Measurements from ENCODE around the gene HEPACAM. TPM values are rescaled to one million over a fixed set of nuclear protein-coding genes. Genes with fewer than 3 reads are reported as not detected.
A peak's percentile ranks its signal among the peaks of the same experiment; 100 is the strongest.

HEPACAM gene
- total RNA-seq, 2 donors from 2014 or later = 0.26 to 7.9 TPM

DNA sequence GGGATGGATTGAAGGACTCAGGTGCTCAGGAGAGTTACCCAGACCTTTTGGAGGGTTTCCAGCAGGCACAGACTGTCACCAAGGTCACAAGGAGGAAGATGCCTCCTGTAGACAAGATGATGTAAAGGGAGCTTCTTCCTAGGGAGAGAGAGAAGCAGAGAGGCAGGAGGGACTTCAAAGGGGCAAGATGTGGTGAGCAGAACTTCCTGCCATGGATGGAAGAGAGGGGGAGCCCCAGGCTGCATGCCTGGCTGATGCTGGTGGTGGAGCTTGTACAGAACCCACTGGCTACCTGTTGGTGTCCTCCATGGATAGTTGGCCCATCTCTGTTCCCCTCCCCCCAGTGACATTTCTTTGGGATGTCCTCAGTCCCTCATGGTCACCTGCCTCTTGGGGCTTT lies 12.6 kb downstream of the HEPACAM start:
- Histone ChIP-seq H3K4me3 (no peak overlapping the region), H3K27me3 (no peaks in the 10 kb centered on the region), H3K4me1 (peaks cover 9% of the 10 kb centered on the region), H3K9me3 (no peaks in the 10 kb centered on the region), H3K36me3 (replicated peaks in 1 of 2; ENCODE audit: insufficient read depth in 1 of 2, low read depth in 2 of 2) (no peaks in the 10 kb centered on the region), H3K27ac (no peak overlapping the region)
- intact Hi-C loops (cut with DNase I) = no loop called here
- ATAC-seq (no peak), DNase-seq (no peak)
- TF ChIP-seq, protein P1, sequence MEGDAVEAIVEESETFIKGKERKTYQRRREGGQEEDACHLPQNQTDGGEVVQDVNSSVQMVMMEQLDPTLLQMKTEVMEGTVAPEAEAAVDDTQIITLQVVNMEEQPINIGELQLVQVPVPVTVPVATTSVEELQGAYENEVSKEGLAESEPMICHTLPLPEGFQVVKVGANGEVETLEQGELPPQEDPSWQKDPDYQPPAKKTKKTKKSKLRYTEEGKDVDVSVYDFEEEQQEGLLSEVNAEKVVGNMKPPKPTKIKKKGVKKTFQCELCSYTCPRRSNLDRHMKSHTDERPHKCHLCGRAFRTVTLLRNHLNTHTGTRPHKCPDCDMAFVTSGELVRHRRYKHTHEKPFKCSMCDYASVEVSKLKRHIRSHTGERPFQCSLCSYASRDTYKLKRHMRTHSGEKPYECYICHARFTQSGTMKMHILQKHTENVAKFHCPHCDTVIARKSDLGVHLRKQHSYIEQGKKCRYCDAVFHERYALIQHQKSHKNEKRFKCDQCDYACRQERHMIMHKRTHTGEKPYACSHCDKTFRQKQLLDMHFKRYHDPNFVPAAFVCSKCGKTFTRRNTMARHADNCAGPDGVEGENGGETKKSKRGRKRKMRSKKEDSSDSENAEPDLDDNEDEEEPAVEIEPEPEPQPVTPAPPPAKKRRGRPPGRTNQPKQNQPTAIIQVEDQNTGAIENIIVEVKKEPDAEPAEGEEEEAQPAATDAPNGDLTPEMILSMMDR (IDR thresholded peaks at IDR 0.05) = no peak
- no peak for TF ChIP-seq POLR2A (IDR thresholded peaks at IDR 0.05)

DNA sequence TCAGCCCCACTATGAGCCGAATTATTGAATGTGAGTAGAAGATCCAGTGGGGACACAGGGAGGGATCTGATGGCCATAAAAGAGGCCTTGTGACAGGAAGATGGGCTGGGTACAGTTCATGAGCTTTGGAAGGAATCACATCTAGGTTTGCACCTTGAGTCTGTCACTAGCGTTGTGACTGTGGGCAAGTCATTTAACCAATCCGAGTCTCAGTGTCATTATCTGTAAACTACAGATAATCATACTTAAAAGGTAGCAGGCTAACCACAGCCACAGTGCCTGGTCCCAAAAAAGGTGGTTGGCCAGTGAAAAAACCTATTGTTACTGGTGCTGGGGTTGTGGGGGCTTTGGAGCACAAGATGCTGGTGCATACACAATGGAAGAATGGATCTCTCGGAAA lies 13.0 kb downstream of the HEPACAM start:
- intact Hi-C loops (cut with DNase I) = no loop called here
- Histone ChIP-seq H3K4me1 (peaks cover 9% of the 10 kb centered on the region), H3K27me3 (no peaks in the 10 kb centered on the region), H3K36me3 (replicated peaks in 1 of 2; ENCODE audit: insufficient read depth in 1 of 2, low read depth in 2 of 2) (no peaks in the 10 kb centered on the region), H3K4me3 (no peak overlapping the region), H3K9me3 (no peaks in the 10 kb centered on the region), H3K27ac (no peak overlapping the region)
- DNase-seq (no peak), ATAC-seq (no peak)
- 79 to 81% methylated on average over 4 of the region's 4 CpGs for WGBS, 2 donors
- TF ChIP-seq, protein P1 (IDR thresholded peaks at IDR 0.05) = no peak
- no peak for TF ChIP-seq POLR2A (IDR thresholded peaks at IDR 0.05)

DNA sequence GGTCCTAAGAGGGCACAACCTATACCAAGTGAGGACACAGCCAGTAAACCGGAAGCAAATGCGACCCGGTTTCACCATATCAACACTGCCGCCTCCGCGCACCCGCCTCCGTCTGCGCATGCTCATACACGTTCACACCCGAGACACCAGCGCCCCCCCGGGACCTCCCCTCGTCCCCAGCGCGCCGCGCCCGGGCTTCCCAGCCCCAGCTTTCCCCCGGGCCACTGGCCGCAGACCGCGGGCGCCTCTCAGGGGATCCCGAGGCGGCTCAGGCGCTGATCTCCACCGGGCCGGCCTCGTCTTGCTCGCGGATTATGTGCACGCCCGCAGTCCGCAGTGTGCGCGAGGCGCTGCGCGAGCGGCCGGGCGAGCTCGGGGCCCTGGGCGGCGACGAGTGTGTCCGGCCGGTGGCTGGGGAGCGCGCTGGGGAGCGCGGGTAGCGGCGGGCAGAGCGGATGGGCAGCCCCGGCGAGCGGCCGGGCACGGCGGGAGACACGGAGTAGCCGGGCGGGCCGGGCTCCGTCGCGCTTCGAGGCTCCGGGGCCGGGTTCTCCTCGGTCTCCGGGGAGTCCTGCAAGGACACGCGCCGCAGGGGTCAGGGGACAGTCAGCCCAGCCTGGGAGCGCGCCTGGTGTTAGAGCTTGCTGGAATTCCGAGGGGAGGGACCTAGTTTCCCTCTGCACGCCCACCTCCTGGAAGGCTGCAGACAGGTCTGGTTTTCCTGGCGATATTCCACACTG lies 14.8 kb downstream of the HEPACAM start:
- WGBS, 2 donors = 10 to 19% methylated on average over 15 to 79 of the region's 82 CpGs

DNA sequence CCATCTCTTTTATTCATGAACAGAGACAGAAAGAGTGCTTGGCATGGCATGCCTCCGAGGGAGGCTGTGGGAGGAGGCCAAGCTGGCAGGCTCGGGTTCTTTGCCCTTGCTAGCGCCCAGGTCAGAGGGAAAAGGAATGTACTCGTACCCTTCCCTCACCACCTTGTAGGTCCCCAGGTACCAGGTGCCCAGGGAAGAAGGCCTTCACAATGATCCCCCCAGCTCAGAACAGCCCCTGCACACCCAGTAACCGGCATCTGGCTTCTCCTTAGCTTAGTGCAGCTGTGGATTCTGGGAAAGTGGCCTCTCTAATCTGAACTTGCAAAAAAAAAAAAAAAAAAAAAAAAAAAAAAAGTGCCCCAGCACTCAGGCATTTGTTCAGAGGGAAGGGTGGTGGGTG lies 15.5 kb downstream of the HEPACAM start:
- DNase-seq = no peak
- no peak for ATAC-seq
- H3K27me3 ChIP-seq = no peaks in the 10 kb centered on the region
- H3K9me3 ChIP-seq = no peaks in the 10 kb centered on the region
- H3K36me3 ChIP-seq (replicated peaks in 1 of 2; ENCODE audit: insufficient read depth in 1 of 2, low read depth in 2 of 2) = no peaks in the 10 kb centered on the region
- peaks cover 9% of the 10 kb centered on the region for H3K4me1 ChIP-seq
- H3K4me3 ChIP-seq = no peak overlapping the region
- 93 to 97% methylated on average over 4 to 5 of the region's 5 CpGs for WGBS, 2 donors
- H3K27ac ChIP-seq = no peak overlapping the region
- no peak for TF ChIP-seq POLR2A (IDR thresholded peaks at IDR 0.05)
- TF ChIP-seq, protein P1 (IDR thresholded peaks at IDR 0.05) = no peak
- intact Hi-C loops (cut with DNase I) = no loop called here

More for the DNA sequence above, 14.8 kb downstream of the HEPACAM start:
- DNase-seq (peak; percentile 45 to 70 (median 62)), ATAC-seq (peak; percentile 54)
- no peaks in the 10 kb centered on the region for H3K36me3 ChIP-seq (replicated peaks in 1 of 2; ENCODE audit: insufficient read depth in 1 of 2, low read depth in 2 of 2)
- peaks cover 9% of the 10 kb centered on the region for H3K4me1 ChIP-seq
- intact Hi-C loops (cut with DNase I) = no loop called here
- H3K9me3 ChIP-seq = no peaks in the 10 kb centered on the region
- H3K27ac ChIP-seq = peak overlapping the region in 2 of 4 donors; percentile 26
- TF ChIP-seq POLR2A (IDR thresholded peaks at IDR 0.05) = no peak
- TF ChIP-seq, protein P1 (IDR thresholded peaks at IDR 0.05) = no peak
- no peaks in the 10 kb centered on the region for H3K27me3 ChIP-seq
- no peak overlapping the region for H3K4me3 ChIP-seq

DNA sequence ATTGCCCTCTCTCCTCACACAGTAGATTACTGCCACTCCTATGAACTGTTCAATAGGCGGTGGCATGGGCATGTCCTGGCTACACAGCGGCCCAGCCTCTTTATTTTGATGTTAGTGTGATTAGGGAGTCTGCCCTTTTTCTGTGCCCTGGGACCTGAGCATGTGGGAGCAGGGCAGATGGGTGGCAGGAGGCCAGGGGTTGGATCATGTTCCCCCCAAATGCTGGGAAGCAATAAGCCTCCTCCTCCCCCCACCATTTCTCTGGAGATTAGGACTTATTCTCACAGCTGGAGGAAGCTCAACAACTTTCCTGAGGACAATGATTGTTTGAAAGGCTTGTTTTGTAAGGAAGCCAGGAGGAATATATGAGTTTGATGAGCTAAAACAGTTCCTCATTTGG lies 15.9 kb downstream of the HEPACAM start:
- H3K36me3 ChIP-seq (replicated peaks in 1 of 2; ENCODE audit: insufficient read depth in 1 of 2, low read depth in 2 of 2) = no peaks in the 10 kb centered on the region
- H3K4me3 ChIP-seq = no peak overlapping the region
- intact Hi-C loops (cut with DNase I) = no loop called here
- no peak overlapping the region for H3K27ac ChIP-seq
- TF ChIP-seq, protein P1 (IDR thresholded peaks at IDR 0.05) = no peak
- no peak for TF ChIP-seq POLR2A (IDR thresholded peaks at IDR 0.05)
- H3K9me3 ChIP-seq = no peaks in the 10 kb centered on the region
- DNase-seq (no peak), ATAC-seq (no peak)
- H3K4me1 ChIP-seq = peaks cover 9% of the 10 kb centered on the region
- WGBS, 2 donors = 95 to 100% methylated on average over 2 of the region's 2 CpGs
- H3K27me3 ChIP-seq = no peaks in the 10 kb centered on the region

Measured in body of pancreas (tissue), 4 donors.